SK-N-SH treated with all-trans-retinoic acid at 6 μM for 48 hours (cell line): Measurements from ENCODE around the gene WWC1.

Experiments
- ATAC-seq: fragments of 200-7000 bp; cut with Tn5 transposase; 3 replicates; pipeline ENCODE4 v1.9.1; 2020; ENCODE audit warnings: mild to moderate bottlenecking, moderate library complexity
- ARNTL ChIP-seq: fragments of 450-650 bp; formaldehyde crosslinking; IDR thresholded peaks from 2 replicates; pipeline ENCODE4 v1.5.0; 2020; ENCODE audit warnings: low read depth, mild to moderate bottlenecking, moderate library complexity, borderline replicate concordance
- BACH2 ChIP-seq: fragments of 250-450 bp; sonication (Bioruptor Pico); IDR thresholded peaks from 2 replicates; pipeline ENCODE4 v1.9.0; 2021; ENCODE audit warnings: mild to moderate bottlenecking, borderline replicate concordance
- CSRNP3 ChIP-seq: fragments of 250-450 bp; sonication (Bioruptor Pico); IDR thresholded peaks from 2 replicates; pipeline ENCODE4 v1.5.1; 2021; ENCODE audit warnings: mild to moderate bottlenecking, moderate library complexity
- ESRRG ChIP-seq: fragments of 250-450 bp; sonication (Bioruptor Pico); IDR thresholded peaks from 2 replicates; pipeline ENCODE4 v1.6.1; 2021; ENCODE audit warnings: mild to moderate bottlenecking
- GLIS3 ChIP-seq: fragments of 250-450 bp; sonication (Bioruptor Pico); IDR thresholded peaks from 2 replicates; pipeline ENCODE4 v1.5.0; 2020; ENCODE audit warnings: mild to moderate bottlenecking, moderate library complexity
- ISL1 ChIP-seq: fragments of 250-450 bp; sonication (Bioruptor Pico); IDR thresholded peaks from 2 replicates; pipeline ENCODE4 v2.1.2; 2022; ENCODE audit warnings: mild to moderate bottlenecking, moderate library complexity
- OSR1 ChIP-seq: fragments of 250-450 bp; sonication (Bioruptor Pico); IDR thresholded peaks from 2 replicates; pipeline ENCODE4 v1.8.0; 2022; ENCODE audit warnings: moderate library complexity, mild to moderate bottlenecking, inconsistent platforms
- PATZ1 ChIP-seq: fragments of 250-450 bp; sonication (Bioruptor Pico); IDR thresholded peaks from 2 replicates; pipeline ENCODE4 v1.8.0; 2020; ENCODE audit warnings: mild to moderate bottlenecking, moderate library complexity, borderline replicate concordance
- POU6F1 ChIP-seq: fragments of 250-450 bp; sonication (Bioruptor Pico); IDR thresholded peaks from 2 replicates; pipeline ENCODE4 v1.8.0; 2021; ENCODE audit warnings: low read depth, mild to moderate bottlenecking, moderate library complexity, borderline replicate concordance
- PPARA ChIP-seq: fragments of 250-450 bp; sonication (Bioruptor Pico); IDR thresholded peaks from 2 replicates; pipeline ENCODE4 v1.5.0; 2020; ENCODE audit warnings: mild to moderate bottlenecking, borderline replicate concordance
- RARB ChIP-seq: fragments of 250-450 bp; sonication (Bioruptor Pico); IDR thresholded peaks from 2 replicates; pipeline ENCODE4 v1.8.0; 2021; ENCODE audit warnings: mild to moderate bottlenecking, moderate library complexity
- SNAI2 ChIP-seq: fragments of 250-450 bp; sonication (Bioruptor Pico); IDR thresholded peaks from 2 replicates; pipeline ENCODE4 v1.5.0; 2020; ENCODE audit warnings: mild to moderate bottlenecking, moderate library complexity
- TCF4 ChIP-seq: fragments of 250-450 bp; sonication (Bioruptor Pico); IDR thresholded peaks from 2 replicates; pipeline ENCODE4 v1.8.0; 2021; ENCODE audit warnings: mild to moderate bottlenecking, moderate library complexity, borderline replicate concordance
- TOX ChIP-seq: fragments of 250-450 bp; sonication (Bioruptor Pico); IDR thresholded peaks from 2 replicates; pipeline ENCODE4 v1.8.0; 2021; ENCODE audit warnings: mild to moderate bottlenecking, moderate library complexity, borderline replicate concordance
- TSHZ2 ChIP-seq: fragments of 250-450 bp; sonication (Bioruptor Pico); IDR thresholded peaks from 2 replicates; pipeline ENCODE4 v1.5.0; 2020; ENCODE audit warnings: mild to moderate bottlenecking, moderate library complexity
- ZC3H10 ChIP-seq: fragments of 250-450 bp; sonication (Bioruptor Pico); IDR thresholded peaks from 2 replicates; pipeline ENCODE4 v1.5.1; 2021; ENCODE audit warnings: mild to moderate bottlenecking, moderate library complexity
- ZFP3 ChIP-seq: fragments of 250-450 bp; sonication (Bioruptor Pico); IDR thresholded peaks from 2 replicates; pipeline ENCODE4 v1.5.0; 2020; ENCODE audit warnings: mild to moderate bottlenecking, moderate library complexity
- ZFP30 ChIP-seq: fragments of 450-650 bp; formaldehyde crosslinking; IDR thresholded peaks from 2 replicates; pipeline ENCODE4 v1.5.0; 2022; ENCODE audit warnings: mild to moderate bottlenecking, moderate library complexity
- ZNF565 ChIP-seq: fragments of 450-650 bp; formaldehyde crosslinking; conservative IDR thresholded peaks from 2 replicates; pipeline ENCODE4 v1.5.0; 2020; ENCODE audit warnings: low read depth, mild to moderate bottlenecking, moderate library complexity
- ZNF70 ChIP-seq: fragments of 450-650 bp; formaldehyde crosslinking; IDR thresholded peaks from 2 replicates; pipeline ENCODE4 v1.5.0; 2020; ENCODE audit warnings: mild to moderate bottlenecking, moderate library complexity
- ZNF8 ChIP-seq: fragments of 450-650 bp; formaldehyde crosslinking; IDR thresholded peaks from 2 replicates; pipeline ENCODE4 v1.5.0; 2020; ENCODE audit warnings: mild to moderate bottlenecking, moderate library complexity

WWC1 gene

GRCh38 chr5:168356171-168356570 is 64.7 kb downstream of the WWC1 start (continued):
- TF ChIP-seq POU6F1 (CRISPR knock-in tag) (no peak), RARB (no peak), TOX (no peak), GLIS3 (no peak), ZC3H10 (no peak), ZFP30 (CRISPR knock-in tag) (no peak), ESRRG (CRISPR knock-in tag) (no peak), TSHZ2 (CRISPR knock-in tag) (no peak), TCF4 (no peak), ZNF8 (no peak)

GRCh38 chr5:168356592-168356991 is 65.1 kb downstream of the WWC1 start:
- ATAC-seq = no peak

GRCh38 chr5:168357876-168358275 is 66.4 kb downstream of the WWC1 start:
- ATAC-seq = no peak
- TF ChIP-seq ZFP3 (CRISPR knock-in tag) (no peak), RARB (no peak), ZNF70 (CRISPR knock-in tag) (no peak), BACH2 (CRISPR knock-in tag) (no peak), OSR1 (CRISPR knock-in tag) (no peak), SNAI2 (CRISPR knock-in tag) (no peak), ARNTL (no peak), GLIS3 (no peak), TOX (no peak)

More at GRCh38 chr5:168356592-168356991, 65.1 kb downstream of the WWC1 start:
- TF ChIP-seq TOX (no peak), PPARA (CRISPR knock-in tag) (no peak)

- no peak for TF ChIP-seq TOX
- TF ChIP-seq ZNF8 = no peak
- TF ChIP-seq PATZ1 (CRISPR knock-in tag) = no peak
- no peak for TF ChIP-seq BACH2 (CRISPR knock-in tag)
- TF ChIP-seq CSRNP3 (CRISPR knock-in tag) = no peak
- no peak for TF ChIP-seq ESRRG (CRISPR knock-in tag)
- TF ChIP-seq PPARA (CRISPR knock-in tag) = no peak
- no peak for TF ChIP-seq RARB
- TF ChIP-seq TCF4 = no peak
- no peak for TF ChIP-seq ARNTL
- no peak for TF ChIP-seq TSHZ2 (CRISPR knock-in tag)
- no peak for TF ChIP-seq ZFP3 (CRISPR knock-in tag)
- TF ChIP-seq SNAI2 (CRISPR knock-in tag) = no peak
- TF ChIP-seq GLIS3 = no peak
- no peak for TF ChIP-seq ZNF565 (CRISPR knock-in tag)
- TF ChIP-seq ZC3H10 = no peak
- TF ChIP-seq ISL1 (CRISPR knock-in tag) = no peak
- no peak for TF ChIP-seq ZFP30 (CRISPR knock-in tag)
- no peak for TF ChIP-seq ZNF70 (CRISPR knock-in tag)
- no peak for TF ChIP-seq POU6F1 (CRISPR knock-in tag)
- no peak for ATAC-seq
These were observed 68.5 kb downstream of the WWC1 start for GRCh38 chr5:168359820-168360460.
